GM23338 (cell line): ENCODE results near the gene SPG21. TPM values are rescaled to one million over a fixed set of nuclear protein-coding genes. Genes with fewer than 3 reads are reported as not detected.

Experiments used
- ATAC-seq: fragments of 200-7000 bp; cut with Tn5 transposase; 3 replicates; pipeline ENCODE4 v1.9.1; 2020
- DNase-seq: peaks from one replicate; pipeline ENCODE4 v3.0.0-alpha.2; 2015; ENCODE audit warnings: low spot score
- H2AFZ ChIP-seq: fragments of 200-600 bp; sonication (generic); 2 replicates; pipeline ENCODE4 v1.8.0; 2016; ENCODE audit warnings: antibody characterized with exemption, mild to moderate bottlenecking, moderate library complexity
- H3F3A ChIP-seq: fragments of 200-600 bp; sonication (generic); replicated peaks from 2 replicates; pipeline ENCODE4 v1.8.0; 2017; ENCODE audit warnings: antibody characterized with exemption, mixed run types, low read depth
- H3K27ac ChIP-seq: fragments of 200-600 bp; sonication (generic); 2 replicates; pipeline ENCODE4 v1.6.1; 2016; ENCODE audit warnings: low read depth
- H3K27me3 ChIP-seq: fragments of 200-600 bp; sonication (generic); 2 replicates; pipeline ENCODE4 v1.8.0; 2016; ENCODE audit warnings: mild to moderate bottlenecking, mixed run types, moderate library complexity; ENCODE audit not compliant: insufficient read depth
- H3K36me3 ChIP-seq: fragments of 200-600 bp; sonication (generic); 2 replicates; pipeline ENCODE4 v1.8.0; 2016; ENCODE audit warnings: mild to moderate bottlenecking; ENCODE audit not compliant: insufficient read depth
- H3K4me1 ChIP-seq: fragments of 200-600 bp; sonication (generic); 2 replicates; pipeline ENCODE4 v1.8.0; 2016; ENCODE audit warnings: mild to moderate bottlenecking, moderate library complexity; ENCODE audit not compliant: insufficient read depth
- H3K4me2 ChIP-seq: fragments of 200-600 bp; sonication (generic); 2 replicates; pipeline ENCODE4 v1.7.1; 2017; ENCODE audit warnings: mixed run types
- H3K4me3 ChIP-seq: fragments of 200-600 bp; sonication (generic); 2 replicates; pipeline ENCODE4 v1.6.1; 2016; ENCODE audit warnings: mixed run types
- H3K79me2 ChIP-seq: fragments of 200-600 bp; sonication (generic); replicated peaks from 2 replicates; pipeline ENCODE4 v1.8.0; 2017; ENCODE audit warnings: mild to moderate bottlenecking; ENCODE audit not compliant: insufficient read depth
- H3K9me2 ChIP-seq: fragments of 200-600 bp; sonication (generic); 2 replicates; pipeline ENCODE4 v1.8.0; 2017; ENCODE audit not compliant: insufficient read depth
- H4K20me1 ChIP-seq: fragments of 200-600 bp; sonication (generic); replicated peaks from 2 replicates; pipeline ENCODE4 v1.8.0; 2017; ENCODE audit warnings: mild to moderate bottlenecking; ENCODE audit not compliant: insufficient read depth
- H3K27ac Mint-ChIP-seq: 2 replicates; pipeline ENCODE4 v1.8.0; 2020; ENCODE audit warnings: inconsistent platforms, mild to moderate bottlenecking, moderate library complexity, mixed read lengths
- H3K27me3 Mint-ChIP-seq: 3 replicates; pipeline ENCODE4 v1.8.0; 2022; ENCODE audit warnings: low read depth, mild to moderate bottlenecking, moderate library complexity, mixed read lengths, inconsistent platforms; ENCODE audit not compliant: insufficient read depth, poor library complexity
- H3K36me3 Mint-ChIP-seq: 3 replicates; pipeline ENCODE4 v1.8.0; 2021; ENCODE audit warnings: low read depth, mild to moderate bottlenecking, inconsistent platforms, moderate library complexity, mixed read lengths
- H3K4me1 Mint-ChIP-seq: 3 replicates; pipeline ENCODE4 v1.8.0; 2020; ENCODE audit warnings: mild to moderate bottlenecking, inconsistent platforms, mixed read lengths
- H3K4me3 Mint-ChIP-seq: 3 replicates; pipeline ENCODE4 v1.8.0; 2021; ENCODE audit warnings: moderate library complexity, mild to moderate bottlenecking, inconsistent platforms, mixed read lengths
- H3K9me3 Mint-ChIP-seq: 3 replicates; pipeline ENCODE4 v1.8.0; 2020; ENCODE audit warnings: moderate library complexity, mild to moderate bottlenecking, inconsistent platforms, mixed read lengths
- CREB1 ChIP-seq: fragments of 250-450 bp; sonication (Bioruptor Pico); IDR thresholded peaks from 2 replicates; pipeline ENCODE4 v1.5.0; 2020; ENCODE audit warnings: low read depth, mild to moderate bottlenecking, moderate library complexity
- CTCF ChIP-seq, 2 experiments: fragments of 200-600 bp in 1 of 2; sonication (generic) in 1 of 2; conservative IDR thresholded peaks; 2 replicates each; pipeline versions ENCODE4 v1.5.1 to v1.6.1; 2016 to 2017; ENCODE audit warnings: antibody characterized with exemption in 2 of 2, low read depth in 2 of 2, mild to moderate bottlenecking in 2 of 2, moderate library complexity in 1 of 2
- EZH2 ChIP-seq: fragments of 200-600 bp; sonication (generic); IDR thresholded peaks from one replicate; pipeline ENCODE4 v1.8.0; 2017; ENCODE audit warnings: antibody characterized with exemption, mild to moderate bottlenecking, low read depth; ENCODE audit not compliant: unreplicated experiment
- EZH2phosphoT487 ChIP-seq: fragments of 200-600 bp; sonication (generic); IDR thresholded peaks from one replicate; pipeline ENCODE4 v1.8.1; 2018; ENCODE audit warnings: antibody characterized with exemption; ENCODE audit not compliant: unreplicated experiment
- JUNB ChIP-seq: IDR thresholded peaks from one replicate; pipeline ENCODE4 v1.6.1; 2016; ENCODE audit warnings: antibody characterized with exemption; ENCODE audit not compliant: unreplicated experiment
- NANOG ChIP-seq: IDR thresholded peaks from 2 replicates; pipeline ENCODE4 v1.6.1; 2016; ENCODE audit warnings: antibody characterized with exemption, borderline replicate concordance
- POLR2AphosphoS5 ChIP-seq: IDR thresholded peaks from 2 replicates; pipeline ENCODE4 v1.6.1; 2016; ENCODE audit warnings: antibody characterized with exemption, low read depth
- ZNF114 ChIP-seq: fragments of 250-450 bp; sonication (Bioruptor Pico); IDR thresholded peaks from 2 replicates; pipeline ENCODE4 v1.5.0; 2020; ENCODE audit warnings: mild to moderate bottlenecking, moderate library complexity
- ZNF331 ChIP-seq: fragments of 250-450 bp; sonication (Bioruptor Pico); IDR thresholded peaks from 2 replicates; pipeline ENCODE4 v1.5.0; 2020; ENCODE audit warnings: low read depth, mild to moderate bottlenecking, moderate library complexity
- ZNF462 ChIP-seq: fragments of 250-450 bp; sonication (Bioruptor Pico); IDR thresholded peaks from 2 replicates; pipeline ENCODE4 v1.5.0; 2020; ENCODE audit warnings: mild to moderate bottlenecking, moderate library complexity
- polyA plus RNA-seq: library from polyadenylated mRNA; unstranded; fragments of >200 nt; fragmentation: Nextera tagmentation; extraction: Ambion mirVana; gene quantifications from 2 replicates; pipeline ENCODE4 v1.2.1, GENCODE V29; 2016
- total RNA-seq: library from RNA; depleted of rRNA; stranded (reverse); fragments of >200 nt; shearing (Covaris generic); gene quantifications from 2 replicates; pipeline ENCODE4 v1.2.3, GENCODE V29; 2014
- TF ChIP-seq, protein P1 (sequence below): IDR thresholded peaks from 2 replicates; pipeline ENCODE4 v1.6.1; 2016; ENCODE audit warnings: antibody characterized with exemption
- TF ChIP-seq, protein P2 (sequence below): IDR thresholded peaks from one replicate; pipeline ENCODE4 v1.6.1; 2018; ENCODE audit warnings: antibody characterized with exemption; ENCODE audit not compliant: unreplicated experiment

SPG21 gene
- total and polyA plus RNA-seq, 2 experiments from 2014 or later = 81.0 to 102 TPM

DNA sequence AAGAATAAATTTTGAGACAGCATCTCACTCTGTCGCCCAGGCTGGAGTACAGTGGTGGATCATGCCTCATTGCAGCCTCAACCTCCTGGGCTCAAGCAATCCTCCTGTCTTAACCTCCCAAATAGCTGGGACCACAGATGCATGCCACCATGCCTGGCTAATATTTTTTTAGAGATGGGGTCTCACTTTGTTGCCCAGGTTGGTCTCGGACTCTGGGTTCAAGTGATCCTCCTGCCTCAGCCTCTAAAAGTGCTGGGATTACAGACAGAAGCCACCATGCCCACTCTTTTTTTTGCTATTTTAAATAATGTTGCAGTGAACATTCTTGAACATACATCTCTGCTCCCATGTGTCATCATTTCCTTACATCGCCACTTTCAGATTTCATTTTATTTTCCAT lies 48.7 kb upstream of the SPG21 start:
- no peaks in the 10 kb centered on the region for H3K27me3 Mint-ChIP-seq
- no peak overlapping the region for H3K27ac Mint-ChIP-seq
- no peaks in the 10 kb centered on the region for H3K79me2 ChIP-seq
- H3K4me3 ChIP-seq = no peak overlapping the region
- no peak overlapping the region for H3K4me2 ChIP-seq
- TF ChIP-seq ZNF331 (CRISPR knock-in tag) = no peak
- TF ChIP-seq CREB1 (CRISPR knock-in tag) = no peak
- TF ChIP-seq EZH2phosphoT487 = no peak
- TF ChIP-seq, protein P1, sequence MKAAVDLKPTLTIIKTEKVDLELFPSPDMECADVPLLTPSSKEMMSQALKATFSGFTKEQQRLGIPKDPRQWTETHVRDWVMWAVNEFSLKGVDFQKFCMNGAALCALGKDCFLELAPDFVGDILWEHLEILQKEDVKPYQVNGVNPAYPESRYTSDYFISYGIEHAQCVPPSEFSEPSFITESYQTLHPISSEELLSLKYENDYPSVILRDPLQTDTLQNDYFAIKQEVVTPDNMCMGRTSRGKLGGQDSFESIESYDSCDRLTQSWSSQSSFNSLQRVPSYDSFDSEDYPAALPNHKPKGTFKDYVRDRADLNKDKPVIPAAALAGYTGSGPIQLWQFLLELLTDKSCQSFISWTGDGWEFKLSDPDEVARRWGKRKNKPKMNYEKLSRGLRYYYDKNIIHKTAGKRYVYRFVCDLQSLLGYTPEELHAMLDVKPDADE = no peak
- TF ChIP-seq NANOG = no peak
- no peak for TF ChIP-seq ZNF114 (CRISPR knock-in tag)
- no peak for TF ChIP-seq EZH2
- no peak for TF ChIP-seq ZNF462 (CRISPR knock-in tag)
- TF ChIP-seq, protein P2, sequence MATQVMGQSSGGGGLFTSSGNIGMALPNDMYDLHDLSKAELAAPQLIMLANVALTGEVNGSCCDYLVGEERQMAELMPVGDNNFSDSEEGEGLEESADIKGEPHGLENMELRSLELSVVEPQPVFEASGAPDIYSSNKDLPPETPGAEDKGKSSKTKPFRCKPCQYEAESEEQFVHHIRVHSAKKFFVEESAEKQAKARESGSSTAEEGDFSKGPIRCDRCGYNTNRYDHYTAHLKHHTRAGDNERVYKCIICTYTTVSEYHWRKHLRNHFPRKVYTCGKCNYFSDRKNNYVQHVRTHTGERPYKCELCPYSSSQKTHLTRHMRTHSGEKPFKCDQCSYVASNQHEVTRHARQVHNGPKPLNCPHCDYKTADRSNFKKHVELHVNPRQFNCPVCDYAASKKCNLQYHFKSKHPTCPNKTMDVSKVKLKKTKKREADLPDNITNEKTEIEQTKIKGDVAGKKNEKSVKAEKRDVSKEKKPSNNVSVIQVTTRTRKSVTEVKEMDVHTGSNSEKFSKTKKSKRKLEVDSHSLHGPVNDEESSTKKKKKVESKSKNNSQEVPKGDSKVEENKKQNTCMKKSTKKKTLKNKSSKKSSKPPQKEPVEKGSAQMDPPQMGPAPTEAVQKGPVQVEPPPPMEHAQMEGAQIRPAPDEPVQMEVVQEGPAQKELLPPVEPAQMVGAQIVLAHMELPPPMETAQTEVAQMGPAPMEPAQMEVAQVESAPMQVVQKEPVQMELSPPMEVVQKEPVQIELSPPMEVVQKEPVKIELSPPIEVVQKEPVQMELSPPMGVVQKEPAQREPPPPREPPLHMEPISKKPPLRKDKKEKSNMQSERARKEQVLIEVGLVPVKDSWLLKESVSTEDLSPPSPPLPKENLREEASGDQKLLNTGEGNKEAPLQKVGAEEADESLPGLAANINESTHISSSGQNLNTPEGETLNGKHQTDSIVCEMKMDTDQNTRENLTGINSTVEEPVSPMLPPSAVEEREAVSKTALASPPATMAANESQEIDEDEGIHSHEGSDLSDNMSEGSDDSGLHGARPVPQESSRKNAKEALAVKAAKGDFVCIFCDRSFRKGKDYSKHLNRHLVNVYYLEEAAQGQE = no peak
- TF ChIP-seq CTCF (conservative IDR thresholded peaks at IDR 0.05; ENCODE audit: low read depth in 2 of 2) = no peak
- TF ChIP-seq JUNB = no peak
- no peak for TF ChIP-seq POLR2AphosphoS5
- H3K27ac ChIP-seq = no peak overlapping the region
- no peaks in the 10 kb centered on the region for H3K4me1 ChIP-seq
- no peak for ATAC-seq
- H3K27me3 ChIP-seq = no peaks in the 10 kb centered on the region
- H3K9me2 ChIP-seq = no peaks in the 10 kb centered on the region
- H3K9me3 Mint-ChIP-seq = no peaks in the 10 kb centered on the region
- DNase-seq = no peak
- no peaks in the 10 kb centered on the region for H3K36me3 Mint-ChIP-seq
- H3K4me1 Mint-ChIP-seq = no peaks in the 10 kb centered on the region; the same call in 2 of the 3 replicates
- H3K4me3 Mint-ChIP-seq = no peak overlapping the region
- no peaks in the 10 kb centered on the region for H3F3A ChIP-seq
- H2AFZ ChIP-seq = no peak overlapping the region; the same call in 1 of the 2 replicates
- no peaks in the 10 kb centered on the region for H4K20me1 ChIP-seq
- no peaks in the 10 kb centered on the region for H3K36me3 ChIP-seq
